Fibroblast of lung (primary cell): ENCODE data around the gene DCP1A. TPM values are rescaled to one million over a fixed set of nuclear protein-coding genes. Genes with fewer than 3 reads are reported as not detected.
A peak's percentile ranks its signal among the peaks of the same experiment; 100 is the strongest.

ENCODE experiments used
- DNase-seq, 2 donors: peaks; one replicate each; pipeline versions ENCODE4 v3.0.0 to v3.0.0-alpha.2; 2010; ENCODE audit warnings: low read depth in 2 of 2
- H2AFZ ChIP-seq: 2 replicates; pipeline ENCODE4 v1.5.1; 2012; ENCODE audit warnings: low read length, control low read depth, inconsistent platforms
- H3K27ac ChIP-seq: 2 replicates; pipeline ENCODE4 v1.5.1; 2011; ENCODE audit warnings: low read length, control low read depth; ENCODE audit not compliant: insufficient read depth
- H3K27me3 ChIP-seq: 2 replicates; pipeline ENCODE4 v1.5.1; 2011; ENCODE audit warnings: mild to moderate bottlenecking, low read length; ENCODE audit not compliant: control insufficient read depth, insufficient read depth
- H3K36me3 ChIP-seq: 2 replicates; pipeline ENCODE4 v1.5.1; 2011; ENCODE audit warnings: low read length; ENCODE audit not compliant: control insufficient read depth, insufficient read depth
- H3K4me1 ChIP-seq: 2 replicates; pipeline ENCODE4 v1.5.1; 2011; ENCODE audit warnings: low read length; ENCODE audit not compliant: control insufficient read depth, insufficient read depth; ENCODE audit errors: extremely low read depth
- H3K4me2 ChIP-seq: 2 replicates; pipeline ENCODE4 v1.5.1; 2011; ENCODE audit warnings: low read length, control low read depth; ENCODE audit not compliant: insufficient read depth; ENCODE audit errors: extremely low read depth
- H3K4me3 ChIP-seq, 4 experiments: fragments of 200-600 bp in 1 of 4; sonication (generic) in 1 of 4; replicated peaks in 1 of 4; 2 replicates each; pipeline ENCODE4 v1.5.1; 2011 to 2016; ENCODE audit warnings: low read length in 4 of 4, low read depth in 3 of 4, mild to moderate bottlenecking in 3 of 4, control low read depth in 2 of 4, inconsistent platforms in 1 of 4, mixed read lengths in 1 of 4; ENCODE audit not compliant: insufficient read depth in 1 of 4; ENCODE audit errors: control extremely low read depth in 1 of 4
- H3K79me2 ChIP-seq: 2 replicates; pipeline ENCODE4 v1.5.1; 2012; ENCODE audit warnings: mild to moderate bottlenecking, low read length, inconsistent platforms; ENCODE audit not compliant: control insufficient read depth, insufficient read depth
- H3K9ac ChIP-seq: 2 replicates; pipeline ENCODE4 v1.5.1; 2011; ENCODE audit warnings: mild to moderate bottlenecking, low read length, control low read depth; ENCODE audit not compliant: insufficient read depth
- H3K9me3 ChIP-seq: 2 replicates; pipeline ENCODE4 v1.5.1; 2012; ENCODE audit warnings: low read depth, low read length; ENCODE audit not compliant: control insufficient read depth, insufficient read depth
- H4K20me1 ChIP-seq: 2 replicates; pipeline ENCODE4 v1.5.1; 2011; ENCODE audit warnings: low read length; ENCODE audit not compliant: control insufficient read depth, insufficient read depth; ENCODE audit errors: extremely low read depth
- CTCF ChIP-seq, 2 donors: IDR thresholded peaks in 1 of 2; conservative IDR thresholded peaks in 1 of 2; 1 replicate in 1 of 2; 2 replicates in 1 of 2; pipeline ENCODE4 v1.5.1; 2011 to 2012; ENCODE audit warnings: low read length in 2 of 2, control low read depth in 1 of 2, inconsistent platforms in 1 of 2, low read depth in 1 of 2, mild to moderate bottlenecking in 1 of 2
- EZH2 ChIP-seq: IDR thresholded peaks from 2 replicates; pipeline ENCODE4 v1.5.1; 2012; ENCODE audit warnings: low read length, control low read depth, mild to moderate bottlenecking; ENCODE audit errors: missing control alignments
- polyA plus RNA-seq, 2 donors: library from polyadenylated mRNA; depleted of rRNA in 1 of 2; stranded (reverse) in 1 of 2; unstranded in 1 of 2; fragments of >200 nt; gene quantifications; 2 replicates each; pipeline ENCODE4 v1.2.1, GENCODE V29; 2011 to 2012; ENCODE audit warnings: missing spikeins in 1 of 2
- total RNA-seq: library from RNA; depleted of rRNA; stranded (reverse); fragments of >200 nt; gene quantifications from 2 replicates; pipeline ENCODE4 v1.2.1, GENCODE V29; 2014

DCP1A gene
- total and polyA plus RNA-seq, 2 donors (not counting 1 experiment from before 2014, with no cell fraction given), result 17.2 to 24.2 TPM

GRCh38 chr3:53361852-53362251 is 14.5 kb upstream of the DCP1A start:
- Histone ChIP-seq H4K20me1 (no peaks in the 10 kb centered on the region), H3K9ac (no peak overlapping the region), H3K4me2 (no peak overlapping the region), H3K9me3 (no peaks in the 10 kb centered on the region), H3K4me3 (no peak overlapping the region), H2AFZ (no peak overlapping the region), H3K4me1 (no peaks in the 10 kb centered on the region), H3K79me2 (no peaks in the 10 kb centered on the region), H3K27ac (no peak overlapping the region), H3K27me3 (no peaks in the 10 kb centered on the region), H3K36me3 (no peaks in the 10 kb centered on the region)
- TF ChIP-seq EZH2, result no peak
- TF ChIP-seq CTCF (conservative IDR thresholded peaks at IDR 0.05 in 1 of 2, IDR thresholded peaks at IDR 0.05 in 1 of 2; ENCODE audit: low read depth in 1 of 2, low read length in 2 of 2), result no peak
- DNase-seq, result no peak

GRCh38 chr3:53357458-53357857 is 10.1 kb upstream of the DCP1A start:
- TF ChIP-seq EZH2 (no peak), CTCF (conservative IDR thresholded peaks at IDR 0.05 in 1 of 2, IDR thresholded peaks at IDR 0.05 in 1 of 2; ENCODE audit: low read depth in 1 of 2, low read length in 2 of 2) (no peak)
- DNase-seq, result peak in 1 of 2 donors; percentile 65
- no peaks in the 10 kb centered on the region for H3K27me3 ChIP-seq

GRCh38 chr3:53354945-53355498 is 7.7 kb upstream of the DCP1A start:
- H3K9ac ChIP-seq, result no peak overlapping the region
- H3K9me3 ChIP-seq, result no peaks in the 10 kb centered on the region
- H4K20me1 ChIP-seq, result no peaks in the 10 kb centered on the region
- no peak overlapping the region for H3K4me3 ChIP-seq
- no peak overlapping the region for H2AFZ ChIP-seq
- H3K79me2 ChIP-seq, result no peaks in the 10 kb centered on the region
- TF ChIP-seq EZH2 (no peak), CTCF (conservative IDR thresholded peaks at IDR 0.05 in 1 of 2, IDR thresholded peaks at IDR 0.05 in 1 of 2; ENCODE audit: low read depth in 1 of 2, low read length in 2 of 2) (no peak)
- H3K4me1 ChIP-seq, result no peaks in the 10 kb centered on the region
- peak in 1 of 2 donors; percentile 79 for DNase-seq
- no peak overlapping the region for H3K4me2 ChIP-seq
- no peak overlapping the region for H3K27ac ChIP-seq
- H3K27me3 ChIP-seq, result no peaks in the 10 kb centered on the region
- H3K36me3 ChIP-seq, result no peaks in the 10 kb centered on the region

More at GRCh38 chr3:53357458-53357857, 10.1 kb upstream of the DCP1A start:
- Histone ChIP-seq H3K27ac (no peak overlapping the region), H3K4me3 (no peak overlapping the region), H3K79me2 (no peaks in the 10 kb centered on the region), H3K36me3 (no peaks in the 10 kb centered on the region), H3K4me1 (no peaks in the 10 kb centered on the region), H3K9me3 (no peaks in the 10 kb centered on the region), H3K4me2 (no peak overlapping the region), H3K9ac (no peak overlapping the region), H4K20me1 (no peaks in the 10 kb centered on the region), H2AFZ (no peak overlapping the region)
